GM21381 (cell line): Measurements from ENCODE around the gene GRIK3.
"Not testable (repeated sequence)": the region's sequence is repeated elsewhere in the genome, so short reads cannot be mapped to it uniquely, and the experiment has no call there.

ENCODE experiments used
- ATAC-seq: cut with Tn5 transposase; IDR thresholded peaks from one replicate; pipeline ENCODE4 v1.9.1; 2021; ENCODE audit warnings: mild to moderate bottlenecking, moderate library complexity; ENCODE audit not compliant: unreplicated experiment

Gene GRIK3

DNA sequence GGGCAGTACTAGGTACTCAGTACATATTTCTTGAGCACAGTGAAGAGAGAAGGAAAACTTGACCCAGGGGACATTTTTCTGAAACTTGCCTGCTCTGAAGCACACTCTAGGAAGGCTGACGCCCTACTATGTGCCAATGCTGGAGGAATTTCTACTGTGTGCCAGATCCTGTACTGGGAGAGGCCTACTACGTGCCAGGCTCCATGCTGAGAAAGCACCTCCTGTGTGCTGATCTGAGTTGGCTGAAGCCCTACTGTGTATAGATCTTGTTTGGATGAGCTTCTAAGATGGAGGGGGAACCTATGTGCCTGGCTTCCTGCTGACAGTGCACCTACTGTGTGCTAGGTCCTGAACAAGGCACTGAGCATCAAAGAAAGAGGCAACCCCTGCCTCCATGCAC is 86.2 kb downstream of the GRIK3 start:
- ATAC-seq: no peak

GRCh38 chr1:36947384-36947783 is 86.9 kb downstream of the GRIK3 start:
- no peak for ATAC-seq

- no peak for ATAC-seq
Measured at GRCh38 chr1:36944883-36945282, 89.4 kb downstream of the GRIK3 start.

GRCh38 chr1:36942148-36942547 is 92.2 kb downstream of the GRIK3 start:
- ATAC-seq: no peak

GRCh38 chr1:36941316-36941978 is 92.9 kb downstream of the GRIK3 start:
- ATAC-seq: no peak

- ATAC-seq: no peak
Measured at GRCh38 chr1:36938819-36939218, 95.5 kb downstream of the GRIK3 start.

GRCh38 chr1:36937371-36937770 is 96.9 kb downstream of the GRIK3 start:
- no peak for ATAC-seq

DNA sequence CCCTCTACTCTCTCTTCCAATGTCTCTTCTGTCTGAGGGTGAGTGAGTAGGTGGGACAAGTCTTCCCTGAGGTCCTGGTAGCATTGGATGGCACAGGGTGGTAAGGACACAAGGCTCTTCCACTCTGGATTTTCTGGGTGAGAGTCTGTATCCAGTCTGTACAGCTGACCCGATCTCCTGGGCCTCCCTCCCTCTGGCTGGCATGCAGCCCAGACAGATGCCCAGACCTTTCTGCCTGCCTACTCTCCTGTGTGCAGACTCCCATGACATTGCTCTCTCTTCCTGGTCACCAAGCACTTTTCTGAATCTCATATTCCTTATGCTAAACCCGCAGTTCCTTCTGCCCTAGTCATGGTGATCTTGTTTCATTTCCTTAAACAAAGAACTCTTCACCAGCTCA is 100.3 kb downstream of the GRIK3 start:
- no peak for ATAC-seq

- no peak for ATAC-seq
Measured at GRCh38 chr1:36927826-36928225, 106.5 kb downstream of the GRIK3 start.

- no peak for ATAC-seq
Measured at GRCh38 chr1:36925251-36925650, 109.1 kb downstream of the GRIK3 start.

GRCh38 chr1:36924282-36924811 is 110.0 kb downstream of the GRIK3 start:
- no peak for ATAC-seq

DNA sequence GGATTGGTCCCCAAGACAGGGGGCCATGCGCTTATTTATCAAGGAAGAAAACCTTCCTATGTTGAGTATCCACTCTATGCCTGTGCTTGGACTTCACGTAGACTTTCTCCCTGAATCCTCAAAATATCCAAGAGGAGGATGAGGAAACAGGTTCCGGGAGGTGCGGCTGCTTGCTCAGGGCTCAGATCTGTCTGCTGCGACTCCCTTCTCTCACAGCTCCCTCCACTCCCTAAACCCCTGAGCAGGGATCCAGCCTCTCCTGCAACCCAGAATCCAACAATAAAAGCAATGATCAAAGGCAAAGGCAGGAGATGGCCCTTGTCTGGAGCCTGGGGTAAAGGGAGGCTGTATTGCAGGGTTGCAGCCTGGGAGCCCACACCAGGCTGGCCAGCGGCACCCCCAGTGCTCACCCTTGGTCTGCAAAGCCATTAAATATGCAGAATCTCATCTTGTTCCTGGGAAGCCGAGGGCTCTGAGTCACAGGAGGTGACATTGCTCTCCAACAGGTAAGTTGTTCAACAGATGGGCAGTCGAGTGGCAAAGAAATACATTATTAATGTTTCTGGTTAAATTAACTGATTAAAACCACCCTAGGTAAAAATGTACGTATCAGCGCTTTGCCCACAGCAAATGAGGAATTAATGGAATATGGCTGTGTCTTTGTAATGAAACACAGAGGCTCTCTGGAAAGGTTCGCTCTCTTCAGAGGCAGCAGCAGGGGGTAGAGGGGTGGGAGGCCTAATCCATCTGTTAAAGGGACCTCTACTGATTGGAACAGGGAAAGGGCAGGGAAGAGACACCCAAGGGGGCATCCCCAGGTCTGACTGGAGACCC is 111.5 kb downstream of the GRIK3 start:
- ATAC-seq: no peak

GRCh38 chr1:36922071-36922470 is 112.2 kb downstream of the GRIK3 start:
- ATAC-seq: no peak

DNA sequence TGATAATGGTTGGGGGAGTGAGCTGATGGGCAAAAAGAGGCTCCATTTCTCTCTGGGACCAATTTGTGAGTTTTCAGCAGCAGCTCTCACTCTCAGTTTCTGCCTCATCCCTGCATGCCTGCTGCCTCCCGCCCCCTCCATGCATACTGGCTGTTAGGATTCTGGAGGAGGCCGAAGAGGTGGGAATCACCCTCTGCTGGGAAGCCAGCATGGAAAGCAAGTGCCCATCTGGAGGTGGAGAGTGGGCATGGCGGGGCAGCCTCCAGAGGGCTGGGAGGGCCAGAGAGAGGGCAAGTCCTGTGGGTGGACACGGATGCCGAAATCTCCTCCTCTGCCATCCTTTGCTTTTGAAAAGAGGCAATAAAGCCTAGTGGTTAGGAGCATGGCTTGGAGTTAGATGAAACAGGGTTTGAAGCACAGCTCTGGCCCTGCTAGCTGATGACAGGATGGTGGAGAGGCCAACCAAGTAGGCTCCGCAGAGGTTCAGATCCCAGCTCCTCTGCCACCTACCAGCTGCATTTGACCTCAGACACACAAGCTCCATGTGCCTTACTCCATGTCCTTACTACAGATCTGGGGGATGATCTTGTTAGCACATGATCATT is 113.4 kb downstream of the GRIK3 start:
- ATAC-seq: no peak

GRCh38 chr1:36920371-36920770 is 113.9 kb downstream of the GRIK3 start:
- ATAC-seq: no peak

- ATAC-seq: no peak
Measured at GRCh38 chr1:36919491-36920145, 114.7 kb downstream of the GRIK3 start.

GRCh38 chr1:36918604-36919003 is 115.7 kb downstream of the GRIK3 start:
- ATAC-seq: no peak

- not testable (repeated sequence) for ATAC-seq
Measured at GRCh38 chr1:36916542-36916941, 117.8 kb downstream of the GRIK3 start.

DNA sequence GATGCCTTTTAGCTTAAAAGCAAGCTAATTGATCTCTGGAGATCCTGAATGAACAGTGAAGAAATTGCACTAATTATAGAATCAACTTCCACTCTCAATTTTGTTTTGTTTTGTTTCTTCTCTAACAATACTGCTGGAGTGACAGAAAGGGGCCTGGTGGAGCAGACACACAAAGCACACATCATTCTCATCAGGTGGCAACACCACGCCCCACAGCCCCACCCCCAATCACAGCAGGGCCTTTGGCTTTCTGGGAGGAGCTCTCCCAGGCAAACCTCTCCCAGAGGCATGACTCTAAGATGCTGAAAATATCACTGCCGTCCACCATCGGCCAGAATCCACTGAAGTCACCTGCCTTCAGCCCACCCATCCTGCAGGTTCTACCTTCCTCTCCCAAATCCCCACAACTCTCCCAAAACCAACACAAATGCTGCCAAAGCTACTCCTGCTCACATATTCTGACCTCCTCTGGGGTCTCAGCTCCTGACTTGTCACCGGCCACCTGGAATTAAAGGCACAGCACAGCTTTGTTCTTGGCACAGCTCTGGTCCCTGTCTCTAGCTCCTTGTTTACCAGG is 120.7 kb downstream of the GRIK3 start:
- no peak for ATAC-seq

- ATAC-seq: no peak
Measured at GRCh38 chr1:36913016-36913415, 121.3 kb downstream of the GRIK3 start.

GRCh38 chr1:36912365-36912865 is 121.9 kb downstream of the GRIK3 start:
- ATAC-seq: no peak
